Sigmoid colon (tissue), 4 donors: ENCODE data around the gene HLA-DQA1.

Source experiments
- EP300 ChIP-seq, 4 donors: sonication (generic); formaldehyde crosslinking; IDR thresholded peaks; one replicate each; pipeline ENCODE4 v1.6.1; 2017; ENCODE audit warnings: antibody characterized with exemption in 4 of 4
- POLR2AphosphoS5 ChIP-seq, 4 donors: sonication (generic); formaldehyde crosslinking; IDR thresholded peaks; one replicate each; pipeline ENCODE4 v1.6.1; 2017; ENCODE audit warnings: antibody characterized with exemption in 4 of 4
- TF ChIP-seq, protein P1 (sequence below), 4 experiments: fragments of 450-650 bp in 3 of 4; fragments of 200-600 bp in 1 of 4; IDR thresholded peaks; one replicate each; pipeline ENCODE4 v1.5.1; 2016 to 2019; ENCODE audit warnings: antibody characterized with exemption in 4 of 4, mild to moderate bottlenecking in 3 of 4, moderate library complexity in 2 of 4

DNA sequence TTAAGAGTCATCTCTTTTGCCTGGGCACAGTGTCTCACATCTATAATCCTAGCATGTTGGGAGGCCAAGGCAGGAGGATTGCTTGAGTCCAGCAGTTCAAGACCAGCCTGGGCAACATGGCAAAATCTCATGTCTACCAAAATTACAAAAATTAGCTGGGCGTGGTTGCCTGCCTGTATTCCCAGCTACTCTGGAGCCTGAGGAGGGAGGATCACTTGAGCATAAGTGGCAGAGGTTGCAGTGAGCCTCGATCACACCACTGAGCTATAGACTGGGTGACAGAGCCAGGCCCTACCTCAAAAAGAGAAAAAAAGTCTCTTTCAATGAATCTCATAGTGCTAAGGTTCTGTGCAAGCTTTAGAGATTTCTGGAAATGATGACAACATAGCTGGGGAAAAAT lies 49.0 kb upstream of the HLA-DQA1 start:
- TF ChIP-seq, protein P1, sequence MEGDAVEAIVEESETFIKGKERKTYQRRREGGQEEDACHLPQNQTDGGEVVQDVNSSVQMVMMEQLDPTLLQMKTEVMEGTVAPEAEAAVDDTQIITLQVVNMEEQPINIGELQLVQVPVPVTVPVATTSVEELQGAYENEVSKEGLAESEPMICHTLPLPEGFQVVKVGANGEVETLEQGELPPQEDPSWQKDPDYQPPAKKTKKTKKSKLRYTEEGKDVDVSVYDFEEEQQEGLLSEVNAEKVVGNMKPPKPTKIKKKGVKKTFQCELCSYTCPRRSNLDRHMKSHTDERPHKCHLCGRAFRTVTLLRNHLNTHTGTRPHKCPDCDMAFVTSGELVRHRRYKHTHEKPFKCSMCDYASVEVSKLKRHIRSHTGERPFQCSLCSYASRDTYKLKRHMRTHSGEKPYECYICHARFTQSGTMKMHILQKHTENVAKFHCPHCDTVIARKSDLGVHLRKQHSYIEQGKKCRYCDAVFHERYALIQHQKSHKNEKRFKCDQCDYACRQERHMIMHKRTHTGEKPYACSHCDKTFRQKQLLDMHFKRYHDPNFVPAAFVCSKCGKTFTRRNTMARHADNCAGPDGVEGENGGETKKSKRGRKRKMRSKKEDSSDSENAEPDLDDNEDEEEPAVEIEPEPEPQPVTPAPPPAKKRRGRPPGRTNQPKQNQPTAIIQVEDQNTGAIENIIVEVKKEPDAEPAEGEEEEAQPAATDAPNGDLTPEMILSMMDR (IDR thresholded peaks at IDR 0.05), result no peak
- no peak for TF ChIP-seq POLR2AphosphoS5 (IDR thresholded peaks at IDR 0.05)
- TF ChIP-seq EP300 (IDR thresholded peaks at IDR 0.05), result no peak
